Mesenchymal stem cell (in vitro differentiated cells and primary cell): Measurements from ENCODE around the gene CNTRL. TPM values are rescaled to one million over a fixed set of nuclear protein-coding genes. Genes with fewer than 3 reads are reported as not detected.

Experiments used
- DNase-seq: peaks from one replicate; pipeline ENCODE4 v3.0.0-alpha.2; 2013
- H2AFZ ChIP-seq: one replicate; pipeline ENCODE4 v1.6.1; 2013; ENCODE audit warnings: low read depth, mild to moderate bottlenecking, control low read depth, inconsistent platforms, low read length, moderate library complexity
- H2AK5ac ChIP-seq: 2 replicates; pipeline ENCODE4 v1.6.1; 2013; ENCODE audit warnings: low read length, moderate library complexity, mild to moderate bottlenecking, inconsistent platforms; ENCODE audit not compliant: severe bottlenecking
- H2BK120ac ChIP-seq: one replicate; pipeline ENCODE4 v1.6.1; 2013; ENCODE audit warnings: low read depth, mild to moderate bottlenecking, inconsistent platforms, low read length, moderate library complexity
- H2BK12ac ChIP-seq, 2 experiments: one replicate each; pipeline ENCODE4 v1.6.1; 2013; ENCODE audit warnings: inconsistent platforms in 2 of 2, low read length in 2 of 2, mild to moderate bottlenecking in 2 of 2, moderate library complexity in 2 of 2, control low read depth in 1 of 2
- H2BK15ac ChIP-seq: one replicate; pipeline ENCODE4 v1.6.1; 2013; ENCODE audit warnings: mild to moderate bottlenecking, low read depth, inconsistent platforms; ENCODE audit not compliant: poor library complexity, severe bottlenecking
- H2BK5ac ChIP-seq: 2 replicates; pipeline ENCODE4 v1.6.1; 2013; ENCODE audit warnings: low read depth, mild to moderate bottlenecking, low read length, control low read depth, inconsistent platforms; ENCODE audit not compliant: poor library complexity, severe bottlenecking
- H3K14ac ChIP-seq, 2 experiments: one replicate each; pipeline ENCODE4 v1.6.1; 2013; ENCODE audit warnings: inconsistent platforms in 2 of 2, low read length in 2 of 2, control low read depth in 1 of 2, mild to moderate bottlenecking in 1 of 2, moderate library complexity in 1 of 2
- H3K18ac ChIP-seq, 2 experiments: one replicate each; pipeline ENCODE4 v1.6.1; 2013; ENCODE audit warnings: inconsistent platforms in 2 of 2, low read length in 2 of 2, control low read depth in 1 of 2, low read depth in 1 of 2, mild to moderate bottlenecking in 1 of 2
- H3K23ac ChIP-seq, 2 experiments: one replicate each; pipeline ENCODE4 v1.6.1; 2013; ENCODE audit warnings: inconsistent platforms in 2 of 2, low read length in 2 of 2, mild to moderate bottlenecking in 2 of 2, moderate library complexity in 2 of 2, control low read depth in 1 of 2
- H3K27ac ChIP-seq: 2 replicates; pipeline ENCODE4 v1.5.1; 2013; ENCODE audit warnings: mild to moderate bottlenecking, moderate library complexity, low read length, control low read depth, inconsistent platforms; ENCODE audit not compliant: poor library complexity, severe bottlenecking
- H3K27me3 ChIP-seq, 2 experiments: 2 replicates each; pipeline versions ENCODE4 v1.6.1 to v1.7.0; 2013; ENCODE audit warnings: low read length in 2 of 2, mild to moderate bottlenecking in 2 of 2, moderate library complexity in 2 of 2, control low read depth in 1 of 2, inconsistent platforms in 1 of 2; ENCODE audit not compliant: control insufficient read depth in 1 of 2, insufficient read depth in 1 of 2
- H3K36me3 ChIP-seq, 2 experiments: 2 replicates each; pipeline versions ENCODE4 v1.6.1 to v1.7.0; 2013; ENCODE audit warnings: low read length in 2 of 2, control low read depth in 1 of 2, inconsistent platforms in 1 of 2, low read depth in 1 of 2, mild to moderate bottlenecking in 1 of 2; ENCODE audit not compliant: insufficient read depth in 2 of 2, control insufficient read depth in 1 of 2
- H3K4ac ChIP-seq, 2 experiments: one replicate each; pipeline ENCODE4 v1.6.1; 2013; ENCODE audit warnings: inconsistent platforms in 2 of 2, low read length in 2 of 2, mild to moderate bottlenecking in 2 of 2, moderate library complexity in 2 of 2, control low read depth in 1 of 2, low read depth in 1 of 2
- H3K4me1 ChIP-seq: 2 replicates; pipeline ENCODE4 v1.6.1; 2013; ENCODE audit warnings: low read depth, low read length, control low read depth; ENCODE audit not compliant: control insufficient read depth, insufficient read depth
- H3K4me2 ChIP-seq: 2 replicates; pipeline ENCODE4 v1.6.1; 2013; ENCODE audit warnings: low read length, mild to moderate bottlenecking, inconsistent platforms; ENCODE audit not compliant: poor library complexity, severe bottlenecking
- H3K4me3 ChIP-seq, 2 experiments: 2 replicates each; pipeline versions ENCODE4 v1.5.1 to v1.7.0; 2013; ENCODE audit warnings: low read length in 2 of 2, mild to moderate bottlenecking in 2 of 2, control low read depth in 1 of 2, low read depth in 1 of 2; ENCODE audit not compliant: insufficient read depth in 1 of 2
- H3K79me1 ChIP-seq: replicated peaks from 2 replicates; pipeline ENCODE4 v1.6.1; 2013; ENCODE audit warnings: mild to moderate bottlenecking, control low read depth, low read length, inconsistent platforms; ENCODE audit not compliant: poor library complexity, severe bottlenecking
- H3K9ac ChIP-seq: 2 replicates; pipeline ENCODE4 v1.7.0; 2013; ENCODE audit warnings: mild to moderate bottlenecking, low read length, moderate library complexity
- H3K9me3 ChIP-seq: 2 replicates; pipeline ENCODE4 v1.7.0; 2013; ENCODE audit warnings: mild to moderate bottlenecking, low read length; ENCODE audit not compliant: control insufficient read depth
- H4K8ac ChIP-seq: one replicate; pipeline ENCODE4 v1.6.1; 2013; ENCODE audit warnings: inconsistent platforms, mild to moderate bottlenecking, low read length, moderate library complexity
- H4K91ac ChIP-seq: one replicate; pipeline ENCODE4 v1.6.1; 2013; ENCODE audit warnings: mild to moderate bottlenecking, low read length, inconsistent platforms
- WGBS: methylation state at CpG from one replicate; pipeline ENCODE4 v1.1.7; 2013; ENCODE audit warnings: mixed read lengths; 5-methylcytosine and 5-hydroxymethylcytosine counted together
- polyA plus RNA-seq, 2 experiments: library from polyadenylated mRNA; stranded (reverse); fragments of 200-250 nt; gene quantifications; one replicate each; pipeline ENCODE4 v1.2.3, GENCODE V29; 2013

The CNTRL gene, protein sequence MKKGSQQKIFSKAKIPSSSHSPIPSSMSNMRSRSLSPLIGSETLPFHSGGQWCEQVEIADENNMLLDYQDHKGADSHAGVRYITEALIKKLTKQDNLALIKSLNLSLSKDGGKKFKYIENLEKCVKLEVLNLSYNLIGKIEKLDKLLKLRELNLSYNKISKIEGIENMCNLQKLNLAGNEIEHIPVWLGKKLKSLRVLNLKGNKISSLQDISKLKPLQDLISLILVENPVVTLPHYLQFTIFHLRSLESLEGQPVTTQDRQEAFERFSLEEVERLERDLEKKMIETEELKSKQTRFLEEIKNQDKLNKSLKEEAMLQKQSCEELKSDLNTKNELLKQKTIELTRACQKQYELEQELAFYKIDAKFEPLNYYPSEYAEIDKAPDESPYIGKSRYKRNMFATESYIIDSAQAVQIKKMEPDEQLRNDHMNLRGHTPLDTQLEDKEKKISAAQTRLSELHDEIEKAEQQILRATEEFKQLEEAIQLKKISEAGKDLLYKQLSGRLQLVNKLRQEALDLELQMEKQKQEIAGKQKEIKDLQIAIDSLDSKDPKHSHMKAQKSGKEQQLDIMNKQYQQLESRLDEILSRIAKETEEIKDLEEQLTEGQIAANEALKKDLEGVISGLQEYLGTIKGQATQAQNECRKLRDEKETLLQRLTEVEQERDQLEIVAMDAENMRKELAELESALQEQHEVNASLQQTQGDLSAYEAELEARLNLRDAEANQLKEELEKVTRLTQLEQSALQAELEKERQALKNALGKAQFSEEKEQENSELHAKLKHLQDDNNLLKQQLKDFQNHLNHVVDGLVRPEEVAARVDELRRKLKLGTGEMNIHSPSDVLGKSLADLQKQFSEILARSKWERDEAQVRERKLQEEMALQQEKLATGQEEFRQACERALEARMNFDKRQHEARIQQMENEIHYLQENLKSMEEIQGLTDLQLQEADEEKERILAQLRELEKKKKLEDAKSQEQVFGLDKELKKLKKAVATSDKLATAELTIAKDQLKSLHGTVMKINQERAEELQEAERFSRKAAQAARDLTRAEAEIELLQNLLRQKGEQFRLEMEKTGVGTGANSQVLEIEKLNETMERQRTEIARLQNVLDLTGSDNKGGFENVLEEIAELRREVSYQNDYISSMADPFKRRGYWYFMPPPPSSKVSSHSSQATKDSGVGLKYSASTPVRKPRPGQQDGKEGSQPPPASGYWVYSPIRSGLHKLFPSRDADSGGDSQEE (N-terminal part only)
- polyA plus RNA-seq (2013, experiment 1 of 2) = 2.8 TPM
- polyA plus RNA-seq (2013, experiment 2 of 2) = 2.9 TPM

DNA sequence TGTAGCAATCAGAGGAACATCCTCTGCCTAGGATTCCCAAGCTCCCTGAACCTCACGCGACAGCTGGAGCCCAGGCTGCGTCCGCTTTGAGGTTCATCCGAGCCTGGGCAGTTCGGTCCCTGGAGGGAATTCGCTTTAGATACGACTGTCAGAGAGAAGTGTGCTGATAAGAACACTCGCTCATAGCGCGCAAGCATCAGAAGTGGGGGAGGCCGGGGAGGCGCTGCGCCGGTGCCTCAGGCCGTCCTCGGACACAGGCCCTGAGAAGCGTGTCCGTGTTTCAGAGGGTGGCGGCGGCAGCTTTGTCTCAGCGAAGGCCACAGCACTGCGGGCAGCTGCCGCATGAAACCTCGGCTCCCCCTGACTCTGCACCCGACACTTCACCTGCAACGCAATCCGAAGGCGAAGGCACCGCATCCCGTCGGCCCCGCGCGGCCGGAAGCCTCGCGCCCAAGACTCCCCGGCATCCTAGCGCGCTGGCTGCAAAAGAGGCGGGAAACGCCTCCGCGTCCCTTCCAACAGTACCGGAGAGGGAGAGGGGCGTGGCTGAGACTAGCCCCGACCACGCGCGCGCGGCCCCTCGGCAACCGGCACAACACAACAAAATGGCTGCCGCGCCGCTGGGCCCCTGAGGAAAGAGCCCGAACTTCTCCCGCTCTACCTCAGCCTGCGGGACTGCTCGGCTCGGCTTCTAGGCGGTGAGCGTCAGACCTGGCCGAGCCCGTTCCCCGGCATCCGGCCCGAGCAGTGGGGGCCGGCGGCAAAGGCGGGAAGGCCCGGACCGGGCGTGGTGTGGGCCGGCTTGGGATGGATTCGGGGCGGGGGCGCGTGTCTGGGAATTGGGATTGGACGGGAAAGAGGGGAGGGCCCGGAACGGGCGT is at the start of gene CNTRL:
Gene CNTRL (plus strand): TSS at position 586 of the 881 bp plus-strand sequence. CDS start 13,372 bp downstream, outside the sequence.
- Histone ChIP-seq H3K14ac (peak within 1 kb of the TSS in 1 of 2 experiments; percentile 79), H4K91ac (peak within 1 kb of the TSS; percentile 89), H2BK15ac (peak within 1 kb of the TSS; percentile 86), H3K27ac (peak within 1 kb of the TSS; percentile 33), H4K8ac (peak within 1 kb of the TSS; percentile 78), H3K4ac (peak within 1 kb of the TSS; percentile 43 to 70), H3K4me1 (peaks cover 7% of the 10 kb centered on the region), H2BK12ac (peak within 1 kb of the TSS in 1 of 2 experiments; percentile 39), H3K9me3 (no peaks in the 10 kb centered on the region), H3K18ac (peak within 1 kb of the TSS; percentile 92 to 94), H2BK5ac (no peak within 1 kb of the TSS), H3K79me1 (peaks cover 5% of the 10 kb centered on the region), H2AK5ac (no peak within 1 kb of the TSS), H3K4me2 (peak within 1 kb of the TSS; percentile 81), H3K27me3 (no peaks in the 10 kb centered on the region), H3K4me3 (peak within 1 kb of the TSS; percentile 93 to 95), H3K23ac (peak within 1 kb of the TSS in 1 of 2 experiments; percentile 85), H2AFZ (peak within 1 kb of the TSS; percentile 98), H3K36me3 (no peaks in the 10 kb centered on the region), H3K9ac (peak within 1 kb of the TSS; percentile 90), H2BK120ac (peak within 1 kb of the TSS; percentile 73)
- WGBS = 2% methylated on average over 83 of the region's 85 CpGs
- DNase-seq = peak; percentile 89

DNA sequence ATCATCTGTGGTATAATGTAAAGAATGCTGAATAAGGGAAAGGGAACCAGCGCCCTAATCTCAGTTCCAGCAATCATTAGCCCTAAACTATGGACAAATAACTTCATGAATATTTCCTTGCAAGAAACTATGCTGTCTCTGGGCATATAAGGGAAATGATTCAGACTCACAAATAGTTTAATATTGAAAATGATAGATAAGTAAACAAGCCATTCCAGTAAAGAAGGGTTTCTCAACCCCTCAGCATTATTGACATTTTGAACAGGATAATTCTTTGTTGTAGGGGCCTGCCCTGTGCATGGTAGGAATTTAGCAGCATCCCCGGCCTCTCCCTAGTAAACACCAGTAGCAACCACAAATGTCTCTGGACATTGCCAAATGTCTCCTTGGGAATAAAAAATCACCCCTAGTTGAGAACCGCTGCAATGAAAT is 48.5 kb upstream of the CNTRL start:
- Histone ChIP-seq H3K79me1 (no peaks in the 10 kb centered on the region), H3K9me3 (peaks cover 5% of the 10 kb centered on the region), H3K9ac (no peak overlapping the region), H3K27ac (peak overlapping the region; percentile 27), H2AK5ac (no peak overlapping the region), H3K4me3 (no peak overlapping the region), H3K4me1 (no peaks in the 10 kb centered on the region), H2AFZ (no peak overlapping the region), H3K14ac (no peak overlapping the region), H2BK12ac (no peak overlapping the region), H4K8ac (no peak overlapping the region), H3K4me2 (no peak overlapping the region), H3K18ac (no peak overlapping the region), H4K91ac (no peak overlapping the region), H3K4ac (no peak overlapping the region), H2BK15ac (no peak overlapping the region), H3K36me3 (peaks cover 0 to 5% of the 10 kb centered on the region in 2 experiments), H3K27me3 (no peaks in the 10 kb centered on the region), H2BK5ac (no peak overlapping the region), H2BK120ac (no peak overlapping the region), H3K23ac (no peak overlapping the region)
- 55% methylated on average over 1 of the region's 3 CpGs for WGBS
- peak; percentile 48 for DNase-seq

DNA sequence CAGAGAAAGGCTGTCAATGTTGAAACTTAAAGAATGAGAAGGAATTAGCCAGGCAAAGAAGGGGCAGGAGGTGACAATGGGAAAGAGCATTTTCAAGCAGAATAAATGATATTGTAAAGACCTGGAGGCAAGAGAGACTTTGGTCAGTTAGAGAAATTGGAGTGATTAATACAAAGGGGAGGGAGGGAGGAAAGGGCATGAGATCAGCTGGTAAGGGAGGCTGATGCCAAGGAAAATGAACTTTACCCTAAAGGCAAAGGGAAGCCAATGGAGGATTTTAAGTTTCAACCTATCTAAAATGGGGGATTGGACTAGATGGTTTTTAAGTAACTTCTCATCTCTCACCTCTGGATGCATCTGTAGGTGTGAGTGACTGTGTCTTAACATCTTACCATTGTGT is 48.0 kb upstream of the CNTRL start:
- H3K79me1 ChIP-seq = no peaks in the 10 kb centered on the region
- H3K27ac ChIP-seq = peak overlapping the region; percentile 27
- H2AK5ac ChIP-seq = no peak overlapping the region
- H2BK12ac ChIP-seq = no peak overlapping the region
- DNase-seq = no peak
- no peak overlapping the region for H3K14ac ChIP-seq
- H3K9ac ChIP-seq = no peak overlapping the region
- H4K91ac ChIP-seq = no peak overlapping the region
- H3K18ac ChIP-seq = no peak overlapping the region
- no peak overlapping the region for H3K4ac ChIP-seq
- H3K36me3 ChIP-seq = peaks cover 0 to 5% of the 10 kb centered on the region in 2 experiments
- H3K27me3 ChIP-seq = no peaks in the 10 kb centered on the region
- H2BK120ac ChIP-seq = no peak overlapping the region
- no peak overlapping the region for H3K4me2 ChIP-seq
- no peak overlapping the region for H3K4me3 ChIP-seq
- no peak overlapping the region for H3K23ac ChIP-seq
- no peak overlapping the region for H4K8ac ChIP-seq
- H3K9me3 ChIP-seq = peaks cover 5% of the 10 kb centered on the region
- H2BK5ac ChIP-seq = no peak overlapping the region
- H3K4me1 ChIP-seq = no peaks in the 10 kb centered on the region
- H2AFZ ChIP-seq = no peak overlapping the region
- no peak overlapping the region for H2BK15ac ChIP-seq
